ENCODE data around the gene RPL38. TPM values are rescaled to one million over a fixed set of nuclear protein-coding genes. Genes with fewer than 3 reads are reported as not detected.

The RPL38 gene
- polyA plus RNA-seq, 1 donor from 2014 or later = 2,084 TPM

- no peaks in the 10 kb centered on the region for H3K36me3 Mint-ChIP-seq
- no peaks in the 10 kb centered on the region for H3K4me1 Mint-ChIP-seq
- H3K27ac Mint-ChIP-seq = no peak overlapping the region
- no peaks in the 10 kb centered on the region for H3K27me3 Mint-ChIP-seq
- no peaks in the 10 kb centered on the region for H3K9me3 Mint-ChIP-seq
- no peak overlapping the region for H3K4me3 Mint-ChIP-seq
These were observed 37.2 kb downstream of the RPL38 start for GRCh38 chr17:74240618-74241205.

GRCh38 chr17:74241431-74241830 lies 38.0 kb downstream of the RPL38 start:
- no peak overlapping the region for H3K4me3 Mint-ChIP-seq
- no peaks in the 10 kb centered on the region for H3K4me1 Mint-ChIP-seq
- H3K9me3 Mint-ChIP-seq = no peaks in the 10 kb centered on the region
- H3K27ac Mint-ChIP-seq = no peak overlapping the region
- no peaks in the 10 kb centered on the region for H3K36me3 Mint-ChIP-seq
- H3K27me3 Mint-ChIP-seq = no peaks in the 10 kb centered on the region

- Mint-ChIP-seq H3K4me1 (no peaks in the 10 kb centered on the region), H3K27me3 (no peaks in the 10 kb centered on the region), H3K27ac (no peak overlapping the region), H3K4me3 (no peak overlapping the region), H3K36me3 (no peaks in the 10 kb centered on the region), H3K9me3 (no peaks in the 10 kb centered on the region)
These were observed 38.4 kb downstream of the RPL38 start for GRCh38 chr17:74241847-74242246.

GRCh38 chr17:74243013-74243755 lies 39.7 kb downstream of the RPL38 start:
- no peak overlapping the region for H3K27ac Mint-ChIP-seq
- H3K4me3 Mint-ChIP-seq = no peak overlapping the region
- H3K36me3 Mint-ChIP-seq = no peaks in the 10 kb centered on the region
- no peaks in the 10 kb centered on the region for H3K4me1 Mint-ChIP-seq
- H3K9me3 Mint-ChIP-seq = no peaks in the 10 kb centered on the region
- H3K27me3 Mint-ChIP-seq = no peaks in the 10 kb centered on the region

- Mint-ChIP-seq H3K27ac (no peak overlapping the region), H3K36me3 (no peaks in the 10 kb centered on the region), H3K4me3 (no peak overlapping the region), H3K4me1 (no peaks in the 10 kb centered on the region), H3K9me3 (no peaks in the 10 kb centered on the region), H3K27me3 (no peaks in the 10 kb centered on the region)
These were observed 40.6 kb downstream of the RPL38 start for GRCh38 chr17:74244128-74244527.

GRCh38 chr17:74244548-74244947 lies 41.1 kb downstream of the RPL38 start:
- no peak overlapping the region for H3K27ac Mint-ChIP-seq

GRCh38 chr17:74245145-74245831 lies 41.8 kb downstream of the RPL38 start:
- no peak overlapping the region for H3K27ac Mint-ChIP-seq
- H3K36me3 Mint-ChIP-seq = peaks cover 2% of the 10 kb centered on the region
- H3K9me3 Mint-ChIP-seq = no peaks in the 10 kb centered on the region
- no peak overlapping the region for H3K4me3 Mint-ChIP-seq
- no peaks in the 10 kb centered on the region for H3K4me1 Mint-ChIP-seq
- H3K27me3 Mint-ChIP-seq = no peaks in the 10 kb centered on the region

More at GRCh38 chr17:74244548-74244947, 41.1 kb downstream of the RPL38 start:
- no peak overlapping the region for H3K4me3 Mint-ChIP-seq
- H3K9me3 Mint-ChIP-seq = no peaks in the 10 kb centered on the region
- no peaks in the 10 kb centered on the region for H3K27me3 Mint-ChIP-seq
- H3K36me3 Mint-ChIP-seq = peaks cover 1% of the 10 kb centered on the region
- H3K4me1 Mint-ChIP-seq = no peaks in the 10 kb centered on the region

- Mint-ChIP-seq H3K27me3 (no peaks in the 10 kb centered on the region), H3K4me1 (no peaks in the 10 kb centered on the region), H3K4me3 (no peak overlapping the region), H3K36me3 (peaks cover 2% of the 10 kb centered on the region), H3K27ac (no peak overlapping the region), H3K9me3 (no peaks in the 10 kb centered on the region)
These were observed 42.4 kb downstream of the RPL38 start for GRCh38 chr17:74245871-74246270.

- H3K27me3 Mint-ChIP-seq = no peaks in the 10 kb centered on the region
- H3K9me3 Mint-ChIP-seq = no peaks in the 10 kb centered on the region
- no peak overlapping the region for H3K27ac Mint-ChIP-seq
- H3K36me3 Mint-ChIP-seq = peaks cover 5% of the 10 kb centered on the region
- H3K4me1 Mint-ChIP-seq = no peaks in the 10 kb centered on the region
- no peak overlapping the region for H3K4me3 Mint-ChIP-seq
These were observed 46.3 kb downstream of the RPL38 start for GRCh38 chr17:74249590-74250270.

- no peak overlapping the region for H3K27ac Mint-ChIP-seq
- H3K4me3 Mint-ChIP-seq = no peak overlapping the region
- H3K9me3 Mint-ChIP-seq = no peaks in the 10 kb centered on the region
- H3K36me3 Mint-ChIP-seq = peaks cover 5% of the 10 kb centered on the region
- no peaks in the 10 kb centered on the region for H3K4me1 Mint-ChIP-seq
- H3K27me3 Mint-ChIP-seq = no peaks in the 10 kb centered on the region
These were observed 47.0 kb downstream of the RPL38 start for GRCh38 chr17:74250324-74250995.

- Mint-ChIP-seq H3K36me3 (peaks cover 5% of the 10 kb centered on the region), H3K27me3 (no peaks in the 10 kb centered on the region), H3K4me3 (no peak overlapping the region), H3K9me3 (no peaks in the 10 kb centered on the region), H3K4me1 (no peaks in the 10 kb centered on the region), H3K27ac (no peak overlapping the region)
These were observed 47.6 kb downstream of the RPL38 start for GRCh38 chr17:74251051-74251450.

GRCh38 chr17:74251569-74251968 lies 48.1 kb downstream of the RPL38 start:
- H3K4me3 Mint-ChIP-seq = no peak overlapping the region
- no peaks in the 10 kb centered on the region for H3K9me3 Mint-ChIP-seq
- H3K36me3 Mint-ChIP-seq = peaks cover 5% of the 10 kb centered on the region
- no peak overlapping the region for H3K27ac Mint-ChIP-seq
- H3K4me1 Mint-ChIP-seq = no peaks in the 10 kb centered on the region
- no peaks in the 10 kb centered on the region for H3K27me3 Mint-ChIP-seq

- no peaks in the 10 kb centered on the region for H3K9me3 Mint-ChIP-seq
- no peak overlapping the region for H3K4me3 Mint-ChIP-seq
- no peak overlapping the region for H3K27ac Mint-ChIP-seq
- no peaks in the 10 kb centered on the region for H3K4me1 Mint-ChIP-seq
- peaks cover 5% of the 10 kb centered on the region for H3K36me3 Mint-ChIP-seq
- no peaks in the 10 kb centered on the region for H3K27me3 Mint-ChIP-seq
These were observed 48.7 kb downstream of the RPL38 start for GRCh38 chr17:74252211-74252610.

- no peaks in the 10 kb centered on the region for H3K27me3 Mint-ChIP-seq
- peak overlapping the region in 1 of 3 donors; percentile 27 for H3K27ac Mint-ChIP-seq
- H3K9me3 Mint-ChIP-seq = no peaks in the 10 kb centered on the region
- no peaks in the 10 kb centered on the region for H3K4me1 Mint-ChIP-seq
- peaks cover 5% of the 10 kb centered on the region for H3K36me3 Mint-ChIP-seq
- no peak overlapping the region for H3K4me3 Mint-ChIP-seq
These were observed 49.6 kb downstream of the RPL38 start for GRCh38 chr17:74253036-74253435.

GRCh38 chr17:74257311-74257710 lies 53.8 kb downstream of the RPL38 start:
- Mint-ChIP-seq H3K27ac (no peak overlapping the region), H3K36me3 (peaks cover 3% of the 10 kb centered on the region), H3K4me1 (no peaks in the 10 kb centered on the region), H3K27me3 (no peaks in the 10 kb centered on the region), H3K9me3 (no peaks in the 10 kb centered on the region), H3K4me3 (no peak overlapping the region)
